ENCODE results near the gene SEC14L5.

- TF ChIP-seq ZNF384 (IDR thresholded peaks at IDR 0.05) (no peak), LEF1 (IDR thresholded peaks at IDR 0.05; ENCODE audit: borderline replicate concordance) (no peak), BHLHE40 (IDR thresholded peaks at IDR 0.05; ENCODE audit: borderline replicate concordance) (no peak), FOXM1 (IDR thresholded peaks at IDR 0.05; ENCODE audit: borderline replicate concordance) (no peak), CTBP1 (IDR thresholded peaks at IDR 0.05; ENCODE audit: borderline replicate concordance) (no peak), NFRKB (IDR thresholded peaks at IDR 0.05) (no peak)
Measured at GRCh38 chr16:4937782-4938682, 20.1 kb upstream of the SEC14L5 start.
